Tibial artery (tissue), 4 donors: ENCODE measurements around the gene KIF26A.

Experiments
- DNase-seq, 2 donors: peaks; one replicate each; pipeline ENCODE4 v3.0.0-alpha.2; 2019
- H3K27ac ChIP-seq, 2 donors: fragments of 200-600 bp; sonication (generic) in 1 of 2; 1 replicate in 1 of 2; 2 replicates in 1 of 2; pipeline ENCODE4 v1.5.1; 2018 to 2019; ENCODE audit warnings: mild to moderate bottlenecking in 1 of 2
- H3K27me3 ChIP-seq, 2 donors: fragments of 200-600 bp; sonication (generic) in 1 of 2; one replicate each; pipeline versions ENCODE4 v1.5.1 to v1.6.0; 2016 to 2019
- H3K36me3 ChIP-seq, 3 donors: fragments of 200-600 bp; sonication (generic) in 2 of 3; one replicate each; pipeline ENCODE4 v1.5.1; 2016 to 2019; ENCODE audit warnings: mild to moderate bottlenecking in 2 of 3
- H3K4me1 ChIP-seq, 4 donors: fragments of 200-600 bp; sonication (generic) in 2 of 4; 1 replicate in 3 of 4; 2 replicates in 1 of 4; pipeline ENCODE4 v1.5.1; 2016 to 2019
- H3K4me3 ChIP-seq, 2 donors: fragments of 200-600 bp; sonication (generic) in 1 of 2; 1 replicate in 1 of 2; 2 replicates in 1 of 2; pipeline ENCODE4 v1.5.1; 2018 to 2019; ENCODE audit warnings: mild to moderate bottlenecking in 2 of 2
- H3K9me3 ChIP-seq, 3 donors: fragments of 200-600 bp; sonication (generic) in 1 of 3; one replicate each; pipeline ENCODE4 v1.5.1; 2016 to 2019
- CTCF ChIP-seq, 2 experiments: fragments of 200-600 bp in 1 of 2; fragments of 450-650 bp in 1 of 2; IDR thresholded peaks; one replicate each; pipeline ENCODE4 v1.5.1; 2017 to 2019; ENCODE audit warnings: antibody characterized with exemption in 2 of 2, mild to moderate bottlenecking in 1 of 2, moderate library complexity in 1 of 2
- intact Hi-C: fragments of 100-400 bp; cut with DNase I; formaldehyde crosslinking; loops from one replicate; pipeline ENCODE4 v1.15.0; 2023; ENCODE audit warnings: low total_unique reads

The KIF26A gene

DNA sequence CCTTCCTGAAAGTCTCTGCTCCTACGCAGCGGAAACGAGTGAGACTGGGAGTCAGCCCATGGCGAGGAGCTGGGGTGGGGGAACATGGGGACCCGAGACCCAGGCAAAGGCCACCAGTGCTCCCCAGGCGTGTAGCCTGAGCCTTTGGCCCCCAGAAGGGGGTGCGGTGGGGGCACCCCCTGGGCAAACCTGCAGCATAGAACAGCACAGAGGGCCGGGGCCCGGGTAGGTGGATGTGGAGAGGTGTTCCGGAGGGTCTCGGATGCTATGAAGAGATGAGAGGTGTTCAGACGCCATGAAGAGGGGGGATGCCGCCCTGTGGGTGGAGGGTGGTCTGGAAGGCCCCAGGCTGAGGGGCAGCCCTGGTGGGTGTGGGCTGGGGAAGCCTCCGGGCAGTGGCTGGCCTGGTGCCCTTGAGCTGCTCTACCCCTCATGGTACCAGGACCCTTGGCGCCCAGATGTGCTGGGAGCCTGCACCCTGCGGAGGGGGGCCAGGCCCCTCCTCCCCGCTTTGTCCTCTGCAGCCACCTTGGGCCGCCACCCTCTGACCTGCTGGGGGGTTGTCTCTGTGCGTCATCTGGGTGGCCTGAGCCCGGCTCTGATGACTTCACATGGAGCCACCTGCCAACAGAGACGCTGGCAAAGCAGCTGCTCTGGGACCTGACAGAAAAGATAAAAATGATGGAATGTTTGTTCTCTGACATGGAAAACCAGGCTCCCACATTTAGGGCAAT lies 83.4 kb downstream of the KIF26A start:
- Histone ChIP-seq H3K4me3 (no peak overlapping the region), H3K27me3 (peaks cover 0 to 76% of the 10 kb centered on the region in 2 donors), H3K36me3 (no peaks in the 10 kb centered on the region), H3K9me3 (peaks cover 0 to 2% (median 0%) of the 10 kb centered on the region in 3 donors), H3K4me1 (peaks cover 0 to 6% (median 0%) of the 10 kb centered on the region in 4 donors), H3K27ac (no peak overlapping the region)
- DNase-seq: no peak
- intact Hi-C loops: no loop called here
- no peak for TF ChIP-seq CTCF (IDR thresholded peaks at IDR 0.05)

GRCh38 chr14:104222396-104223036 lies 84.1 kb downstream of the KIF26A start:
- intact Hi-C loops: no loop called here

GRCh38 chr14:104223101-104224041 lies 85.0 kb downstream of the KIF26A start:
- peaks cover 0 to 6% (median 0%) of the 10 kb centered on the region in 4 donors for H3K4me1 ChIP-seq
- H3K27ac ChIP-seq: no peak overlapping the region
- H3K36me3 ChIP-seq: no peaks in the 10 kb centered on the region
- no peak for TF ChIP-seq CTCF (IDR thresholded peaks at IDR 0.05)
- H3K4me3 ChIP-seq: no peak overlapping the region
- intact Hi-C loops: no loop called here
- peaks cover 0 to 18% (median 11%) of the 10 kb centered on the region in 3 donors for H3K9me3 ChIP-seq
- DNase-seq: no peak
- peaks cover 0 to 67% of the 10 kb centered on the region in 2 donors for H3K27me3 ChIP-seq

More at GRCh38 chr14:104222396-104223036, 84.1 kb downstream of the KIF26A start:
- no peak for TF ChIP-seq CTCF (IDR thresholded peaks at IDR 0.05)
- H3K27me3 ChIP-seq: peaks cover 0 to 75% of the 10 kb centered on the region in 2 donors
- no peak overlapping the region for H3K4me3 ChIP-seq
- DNase-seq: no peak
- H3K27ac ChIP-seq: no peak overlapping the region
- H3K4me1 ChIP-seq: peaks cover 0 to 6% (median 0%) of the 10 kb centered on the region in 4 donors
- H3K9me3 ChIP-seq: peaks cover 0 to 9% (median 7%) of the 10 kb centered on the region in 3 donors
- no peaks in the 10 kb centered on the region for H3K36me3 ChIP-seq

- no peak for DNase-seq
- no peak overlapping the region for H3K27ac ChIP-seq
Observed at GRCh38 chr14:104224131-104224505, 85.7 kb downstream of the KIF26A start.

More at GRCh38 chr14:104224131-104224505, 85.7 kb downstream of the KIF26A start:
- Histone ChIP-seq H3K4me3 (no peak overlapping the region), H3K27me3 (peaks cover 0 to 60% of the 10 kb centered on the region in 2 donors), H3K4me1 (peaks cover 0 to 6% (median 0%) of the 10 kb centered on the region in 4 donors), H3K9me3 (peaks cover 0 to 19% (median 11%) of the 10 kb centered on the region in 3 donors), H3K36me3 (no peaks in the 10 kb centered on the region)
- TF ChIP-seq CTCF (IDR thresholded peaks at IDR 0.05): no peak
- intact Hi-C loops: no loop called here
